Lower leg skin (tissue), 3 donors: ENCODE measurements around the gene COPG1.

ENCODE experiments used
- POLR2A ChIP-seq, 2 donors: fragments of 450-650 bp; IDR thresholded peaks; one replicate each; pipeline ENCODE4 v1.6.1; 2016 to 2017; ENCODE audit warnings: antibody characterized with exemption in 2 of 2, mild to moderate bottlenecking in 1 of 2, moderate library complexity in 1 of 2
- TF ChIP-seq, protein P1 (sequence below), 3 donors: fragments of 450-650 bp; IDR thresholded peaks; one replicate each; pipeline ENCODE4 v1.5.1; 2016; ENCODE audit warnings: antibody characterized with exemption in 3 of 3, mild to moderate bottlenecking in 3 of 3, moderate library complexity in 2 of 3

DNA sequence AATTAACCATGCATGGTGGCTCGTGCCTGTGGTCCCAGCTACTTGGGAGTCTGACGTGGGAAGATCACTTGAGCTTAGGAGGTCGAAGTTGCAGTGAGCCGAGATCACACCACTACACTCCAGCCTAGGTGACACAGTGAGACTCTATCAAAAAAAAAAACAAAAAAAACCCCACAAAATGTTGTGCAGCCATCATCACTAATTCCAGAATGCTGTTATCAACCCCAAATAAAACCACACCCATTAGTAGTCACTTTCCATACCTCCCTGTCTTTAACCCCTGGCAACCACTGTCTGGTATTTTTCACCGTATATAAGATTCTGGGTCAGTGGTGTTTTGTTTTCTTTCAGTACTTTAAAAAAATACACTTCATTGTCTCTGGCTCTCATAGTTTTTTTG is 45.9 kb downstream of the COPG1 start:
- TF ChIP-seq, protein P1, sequence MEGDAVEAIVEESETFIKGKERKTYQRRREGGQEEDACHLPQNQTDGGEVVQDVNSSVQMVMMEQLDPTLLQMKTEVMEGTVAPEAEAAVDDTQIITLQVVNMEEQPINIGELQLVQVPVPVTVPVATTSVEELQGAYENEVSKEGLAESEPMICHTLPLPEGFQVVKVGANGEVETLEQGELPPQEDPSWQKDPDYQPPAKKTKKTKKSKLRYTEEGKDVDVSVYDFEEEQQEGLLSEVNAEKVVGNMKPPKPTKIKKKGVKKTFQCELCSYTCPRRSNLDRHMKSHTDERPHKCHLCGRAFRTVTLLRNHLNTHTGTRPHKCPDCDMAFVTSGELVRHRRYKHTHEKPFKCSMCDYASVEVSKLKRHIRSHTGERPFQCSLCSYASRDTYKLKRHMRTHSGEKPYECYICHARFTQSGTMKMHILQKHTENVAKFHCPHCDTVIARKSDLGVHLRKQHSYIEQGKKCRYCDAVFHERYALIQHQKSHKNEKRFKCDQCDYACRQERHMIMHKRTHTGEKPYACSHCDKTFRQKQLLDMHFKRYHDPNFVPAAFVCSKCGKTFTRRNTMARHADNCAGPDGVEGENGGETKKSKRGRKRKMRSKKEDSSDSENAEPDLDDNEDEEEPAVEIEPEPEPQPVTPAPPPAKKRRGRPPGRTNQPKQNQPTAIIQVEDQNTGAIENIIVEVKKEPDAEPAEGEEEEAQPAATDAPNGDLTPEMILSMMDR (IDR thresholded peaks at IDR 0.05) = no peak
- TF ChIP-seq POLR2A (IDR thresholded peaks at IDR 0.05) = no peak
